ENCODE measurements around the gene DRC7.
"Not testable (repeated sequence)": the region's sequence is repeated elsewhere in the genome, so short reads cannot be mapped to it uniquely, and the experiment has no call there.

Gene DRC7

DNA sequence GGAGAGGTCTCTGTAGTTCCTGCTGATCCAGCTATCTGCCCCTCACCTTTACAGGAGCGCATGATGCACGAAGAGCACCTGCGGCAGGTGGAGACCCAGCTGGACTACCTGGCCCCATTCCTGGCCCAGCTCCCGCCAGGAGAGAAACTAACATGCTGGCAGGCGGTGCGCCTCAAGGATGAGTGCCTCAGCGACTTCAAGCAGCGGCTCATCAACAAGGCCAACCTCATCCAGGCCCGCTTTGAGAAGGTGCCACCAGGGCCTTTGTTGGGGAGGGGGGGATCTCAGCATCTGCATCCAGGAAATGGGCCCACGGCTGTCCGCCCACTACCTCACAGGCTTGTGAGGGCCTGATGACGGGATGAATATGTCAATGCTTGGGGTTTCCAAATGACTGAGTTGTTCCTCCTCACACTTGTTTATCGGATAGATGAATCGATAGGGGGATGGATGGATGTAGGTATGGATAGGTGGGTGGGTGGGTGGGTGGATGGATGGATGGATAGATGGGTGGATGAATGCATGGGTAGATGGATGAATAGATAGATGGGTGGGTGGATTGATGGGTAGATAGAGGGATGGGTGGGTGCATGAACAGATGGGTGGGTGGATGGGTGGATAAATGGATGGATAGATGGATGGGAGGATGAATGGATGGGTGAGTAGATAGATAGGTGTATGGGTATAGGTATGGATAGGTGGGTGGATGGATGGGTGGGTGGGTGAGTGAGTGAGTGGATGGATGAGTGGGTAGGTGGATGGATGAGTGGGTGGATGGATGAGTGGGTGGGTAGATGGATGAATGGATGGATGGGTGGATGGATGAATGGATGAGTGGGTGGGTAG lies 34.0 kb downstream of the DRC7 start:
- TF ChIP-seq, protein P1, sequence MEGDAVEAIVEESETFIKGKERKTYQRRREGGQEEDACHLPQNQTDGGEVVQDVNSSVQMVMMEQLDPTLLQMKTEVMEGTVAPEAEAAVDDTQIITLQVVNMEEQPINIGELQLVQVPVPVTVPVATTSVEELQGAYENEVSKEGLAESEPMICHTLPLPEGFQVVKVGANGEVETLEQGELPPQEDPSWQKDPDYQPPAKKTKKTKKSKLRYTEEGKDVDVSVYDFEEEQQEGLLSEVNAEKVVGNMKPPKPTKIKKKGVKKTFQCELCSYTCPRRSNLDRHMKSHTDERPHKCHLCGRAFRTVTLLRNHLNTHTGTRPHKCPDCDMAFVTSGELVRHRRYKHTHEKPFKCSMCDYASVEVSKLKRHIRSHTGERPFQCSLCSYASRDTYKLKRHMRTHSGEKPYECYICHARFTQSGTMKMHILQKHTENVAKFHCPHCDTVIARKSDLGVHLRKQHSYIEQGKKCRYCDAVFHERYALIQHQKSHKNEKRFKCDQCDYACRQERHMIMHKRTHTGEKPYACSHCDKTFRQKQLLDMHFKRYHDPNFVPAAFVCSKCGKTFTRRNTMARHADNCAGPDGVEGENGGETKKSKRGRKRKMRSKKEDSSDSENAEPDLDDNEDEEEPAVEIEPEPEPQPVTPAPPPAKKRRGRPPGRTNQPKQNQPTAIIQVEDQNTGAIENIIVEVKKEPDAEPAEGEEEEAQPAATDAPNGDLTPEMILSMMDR (IDR thresholded peaks at IDR 0.05; ENCODE audit: extremely low read depth, missing control alignments): no peak
- no peak for DNase-seq (ENCODE audit: low spot score)

DNA sequence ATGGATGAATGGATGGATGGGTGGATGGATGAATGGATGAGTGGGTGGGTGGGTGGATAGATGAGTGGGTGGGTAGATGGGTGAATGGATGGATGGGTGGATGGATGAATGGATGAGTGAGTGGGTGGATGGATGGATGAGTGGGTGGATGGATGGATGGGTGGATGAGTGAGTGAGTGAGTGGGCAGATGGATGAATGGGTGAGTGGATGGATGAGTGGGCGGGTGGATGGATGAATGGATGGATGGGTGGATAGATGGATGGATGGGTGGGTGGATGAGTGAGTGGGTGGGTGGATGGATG lies 34.5 kb downstream of the DRC7 start:
- TF ChIP-seq, protein P1 (IDR thresholded peaks at IDR 0.05; ENCODE audit: extremely low read depth, missing control alignments): no peak
- DNase-seq (ENCODE audit: low spot score): no peak

DNA sequence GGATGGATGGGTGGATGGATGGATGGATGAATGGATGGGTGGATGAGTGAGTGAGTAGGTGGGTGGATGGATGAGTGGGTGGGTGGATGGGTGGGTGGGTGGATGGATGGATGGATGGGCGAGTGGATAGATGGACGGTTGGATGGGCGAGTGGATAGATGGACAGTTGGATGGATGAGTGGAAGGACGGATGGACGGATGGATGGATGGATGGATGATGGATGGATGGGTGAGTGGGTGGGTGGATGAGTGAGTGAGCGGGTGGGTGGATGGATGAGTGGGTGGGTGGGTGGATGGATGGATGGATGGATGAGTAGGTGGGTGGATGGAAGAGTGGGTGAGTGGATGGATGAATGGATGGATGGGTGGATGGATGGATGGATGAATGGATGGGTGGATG lies 35.2 kb downstream of the DRC7 start:
- DNase-seq (ENCODE audit: low spot score): not testable (repeated sequence)

DNA sequence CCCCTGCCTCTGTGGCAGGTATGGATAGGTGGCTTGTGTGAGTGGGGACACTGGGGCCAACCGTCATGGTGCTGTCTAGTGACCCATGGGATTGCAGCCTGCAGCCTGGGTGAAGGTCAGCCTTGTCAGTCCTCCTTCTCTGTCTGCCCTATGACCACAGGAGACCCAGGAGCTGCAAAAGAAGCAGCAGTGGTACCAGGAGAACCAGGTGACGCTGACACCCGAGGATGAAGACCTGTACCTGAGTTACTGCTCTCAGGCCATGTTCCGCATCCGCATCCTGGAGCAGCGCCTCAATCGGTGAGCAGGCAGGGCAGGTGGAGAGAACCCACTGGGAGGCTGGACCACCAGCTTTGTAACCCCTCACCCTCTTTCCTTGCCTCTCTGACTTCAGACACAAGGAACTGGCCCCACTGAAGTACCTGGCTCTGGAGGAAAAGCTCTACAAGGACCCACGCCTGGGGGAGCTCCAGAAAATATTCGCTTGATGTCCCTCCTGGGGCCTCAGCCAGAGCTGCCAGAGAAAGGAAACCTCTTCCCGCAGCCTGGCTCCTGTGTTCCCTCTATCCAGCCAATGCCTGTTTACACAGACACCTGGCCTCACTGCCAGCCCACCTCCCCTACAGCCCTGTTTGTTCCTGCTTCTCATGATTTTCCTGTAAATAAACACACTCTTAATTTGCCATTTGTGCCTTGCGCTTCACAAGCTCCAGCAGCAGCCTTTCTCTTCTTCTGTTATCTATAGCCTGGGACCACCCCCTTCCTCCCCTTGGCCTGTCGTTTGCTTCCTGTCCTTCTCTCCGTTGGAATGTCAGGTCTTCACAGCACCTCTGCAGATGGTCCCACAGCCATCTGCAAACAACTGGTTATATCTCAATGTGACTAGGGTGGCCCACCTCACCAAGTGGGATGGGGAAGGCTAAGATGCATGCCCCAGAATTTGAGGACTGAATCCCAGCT lies 36.4 kb downstream of the DRC7 start:
- TF ChIP-seq, protein P1 (IDR thresholded peaks at IDR 0.05; ENCODE audit: extremely low read depth, missing control alignments): no peak
- DNase-seq (ENCODE audit: low spot score): no peak

DNA sequence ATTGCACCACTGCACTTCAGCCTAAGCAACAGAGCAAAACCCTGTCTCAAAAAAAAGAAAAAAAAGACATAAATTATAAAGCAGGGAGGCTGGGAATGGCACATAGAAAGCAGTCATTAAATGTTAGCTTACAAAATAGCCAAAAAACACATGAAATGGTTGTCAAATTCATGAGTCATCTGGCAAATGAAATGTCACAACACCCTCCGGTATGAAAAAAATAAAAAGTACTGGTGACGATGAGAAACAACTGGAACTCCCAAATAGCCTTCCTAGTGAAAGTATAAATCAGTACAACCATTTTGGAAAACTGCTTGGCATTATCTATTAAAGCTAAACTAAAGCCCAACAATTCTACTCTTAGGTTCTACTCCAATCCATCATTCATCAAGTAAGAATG lies 37.4 kb downstream of the DRC7 start:
- no peak for DNase-seq (ENCODE audit: low spot score)
- TF ChIP-seq, protein P1 (IDR thresholded peaks at IDR 0.05; ENCODE audit: extremely low read depth, missing control alignments): no peak

DNA sequence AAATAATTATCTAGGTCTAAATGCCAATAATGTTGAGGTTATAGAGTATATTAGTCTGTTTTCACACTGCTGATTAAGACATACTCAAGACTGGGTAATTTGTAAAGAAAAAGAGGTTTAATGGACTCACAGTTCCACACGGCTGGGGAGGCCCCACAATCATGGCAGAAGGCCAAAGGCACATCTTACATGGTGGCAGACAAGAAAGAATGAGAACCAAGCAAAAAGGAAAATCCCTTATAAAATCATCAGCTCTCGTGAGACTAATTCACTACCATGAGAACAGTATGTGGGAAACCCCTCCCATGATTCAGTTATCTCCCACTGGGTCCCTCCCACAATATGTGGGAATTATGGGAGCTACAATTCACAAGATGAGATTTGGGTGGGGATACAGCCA lies 38.1 kb downstream of the DRC7 start:
- DNase-seq (ENCODE audit: low spot score): no peak
- TF ChIP-seq, protein P1 (IDR thresholded peaks at IDR 0.05; ENCODE audit: extremely low read depth, missing control alignments): no peak

DNA sequence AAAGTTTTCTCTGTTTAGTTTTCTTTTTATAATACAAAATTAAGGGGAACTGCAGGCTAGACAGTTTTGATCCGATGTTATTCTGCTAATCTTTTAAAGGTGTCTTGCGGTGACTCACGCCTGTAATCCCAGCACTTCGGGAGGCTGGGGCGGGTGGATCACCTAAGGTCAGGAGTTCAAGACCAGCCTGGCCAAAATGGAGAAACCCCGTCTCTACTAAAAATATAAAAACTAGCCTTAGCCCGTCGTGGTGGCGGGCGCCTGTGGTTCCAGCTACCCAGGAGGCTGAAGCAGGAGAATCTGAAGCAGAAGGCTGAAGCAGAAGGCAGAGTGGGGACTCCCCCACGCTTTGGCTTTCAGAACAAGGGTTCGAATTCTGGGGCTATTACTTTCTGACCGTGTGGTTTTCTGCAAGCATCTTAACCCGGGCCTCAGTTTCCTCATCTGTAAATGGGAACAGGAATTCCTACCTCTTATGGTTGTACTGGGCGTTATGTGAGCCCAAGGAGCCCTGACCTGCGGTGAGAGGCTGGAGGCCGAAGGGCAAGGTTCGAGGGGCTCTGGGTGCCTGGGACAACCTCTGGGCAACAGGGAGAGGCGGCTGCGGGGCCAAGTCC lies 39.8 kb downstream of the DRC7 start:
- TF ChIP-seq, protein P1 (IDR thresholded peaks at IDR 0.05; ENCODE audit: extremely low read depth, missing control alignments): no peak
- DNase-seq (ENCODE audit: low spot score): no peak
